Neural cell (in vitro differentiated cells): ENCODE results near the gene NME3. TPM values are rescaled to one million over a fixed set of nuclear protein-coding genes. Genes with fewer than 3 reads are reported as not detected.

Experiments
- H2AFZ ChIP-seq: fragments of 200-600, 300-800 bp; sonication (generic), shearing (Covaris generic); 2 replicates; pipeline ENCODE4 v1.6.0; 2014; ENCODE audit warnings: low read depth, mild to moderate bottlenecking, antibody characterized with exemption, low read length, moderate library complexity
- H3F3A ChIP-seq: fragments of 200-600 bp; shearing (Covaris generic); 2 replicates; pipeline ENCODE4 v1.6.1; 2016; ENCODE audit warnings: mild to moderate bottlenecking, moderate library complexity, mixed read lengths, antibody characterized with exemption, low read length; ENCODE audit not compliant: insufficient read depth, poor library complexity, severe bottlenecking
- H3K27ac ChIP-seq: fragments of 200-600, 300-800 bp; sonication (generic), shearing (Covaris generic); 2 replicates; pipeline ENCODE4 v1.5.1; 2014; ENCODE audit warnings: mild to moderate bottlenecking, low read length, moderate library complexity
- H3K27me3 ChIP-seq: fragments of 300-800, 200-600 bp; sonication (generic), shearing (Covaris generic); 2 replicates; pipeline ENCODE4 v1.6.0; 2014; ENCODE audit warnings: mild to moderate bottlenecking, low read depth, low read length, moderate library complexity; ENCODE audit not compliant: insufficient read depth
- H3K36me3 ChIP-seq: fragments of 300-800, 200-600 bp; sonication (generic), shearing (Covaris generic); 2 replicates; pipeline ENCODE4 v1.5.1; 2014; ENCODE audit warnings: mild to moderate bottlenecking, antibody characterized with exemption, low read length, moderate library complexity; ENCODE audit not compliant: insufficient read depth
- H3K4me2 ChIP-seq: fragments of 300-800, 200-600 bp; sonication (generic), shearing (Covaris generic); 2 replicates; pipeline ENCODE4 v1.6.0; 2014; ENCODE audit warnings: mild to moderate bottlenecking, low read length
- H3K4me3 ChIP-seq: fragments of 300-800, 200-600 bp; sonication (generic), shearing (Covaris generic); 2 replicates; pipeline ENCODE4 v1.5.1; 2014; ENCODE audit warnings: mild to moderate bottlenecking, low read length, moderate library complexity
- H3K79me2 ChIP-seq: fragments of 200-600 bp; shearing (Covaris generic); replicated peaks from 2 replicates; pipeline ENCODE4 v1.6.0; 2014; ENCODE audit warnings: mild to moderate bottlenecking, low read length, moderate library complexity; ENCODE audit not compliant: insufficient read depth
- H3K9ac ChIP-seq: fragments of 300-800, 200-600 bp; sonication (generic), shearing (Covaris generic); 2 replicates; pipeline ENCODE4 v1.6.1; 2016; ENCODE audit warnings: mild to moderate bottlenecking, low read length, mixed read lengths
- H3K9me2 ChIP-seq: fragments of 200-600 bp; shearing (Covaris generic); 2 replicates; pipeline ENCODE4 v1.6.1; 2016; ENCODE audit warnings: mild to moderate bottlenecking, low read length, mixed read lengths; ENCODE audit not compliant: insufficient read depth
- H3K9me3 ChIP-seq: fragments of 200-600, 300-800 bp; sonication (generic), shearing (Covaris generic); 2 replicates; pipeline ENCODE4 v1.6.1; 2016; ENCODE audit warnings: mild to moderate bottlenecking, mixed run types, low read length, moderate library complexity, mixed read lengths
- H4K20me1 ChIP-seq: fragments of 200-600 bp; shearing (Covaris generic); 2 replicates; pipeline ENCODE4 v1.6.1; 2016; ENCODE audit warnings: mild to moderate bottlenecking, mixed run types; ENCODE audit not compliant: insufficient read depth
- CTCF ChIP-seq: fragments of 450-650 bp; IDR thresholded peaks from 2 replicates; pipeline ENCODE4 v1.5.1; 2014; ENCODE audit warnings: antibody characterized with exemption, mild to moderate bottlenecking, moderate library complexity; ENCODE audit not compliant: poor library complexity, severe bottlenecking
- EP300 ChIP-seq: fragments of 450-650 bp; conservative IDR thresholded peaks from 2 replicates; pipeline ENCODE4 v1.6.1; 2014; ENCODE audit warnings: antibody characterized with exemption, mild to moderate bottlenecking, moderate library complexity; ENCODE audit not compliant: poor library complexity, severe bottlenecking
- EZH2 ChIP-seq: fragments of 200-600, 300-800 bp; shearing (Covaris generic), sonication (generic); IDR thresholded peaks from 2 replicates; pipeline ENCODE4 v1.6.1; 2014; ENCODE audit warnings: antibody characterized with exemption, low read length, borderline replicate concordance, mild to moderate bottlenecking; ENCODE audit not compliant: insufficient read depth, poor library complexity, severe bottlenecking
- MXI1 ChIP-seq: fragments of 450-650 bp; conservative IDR thresholded peaks from 2 replicates; pipeline ENCODE4 v1.6.1; 2014; ENCODE audit warnings: antibody characterized with exemption, mild to moderate bottlenecking; ENCODE audit not compliant: poor library complexity, severe bottlenecking
- POLR2AphosphoS5 ChIP-seq: IDR thresholded peaks from 2 replicates; pipeline ENCODE4 v1.6.1; 2012
- RAD21 ChIP-seq: fragments of 450-650 bp; conservative IDR thresholded peaks from 2 replicates; pipeline ENCODE4 v1.6.1; 2014; ENCODE audit warnings: antibody characterized with exemption, mild to moderate bottlenecking, moderate library complexity
- REST ChIP-seq: IDR thresholded peaks from 2 replicates; pipeline ENCODE4 v1.6.1; 2012; ENCODE audit warnings: borderline replicate concordance
- SMC3 ChIP-seq: fragments of 450-650 bp; conservative IDR thresholded peaks from 2 replicates; pipeline ENCODE4 v1.6.1; 2014; ENCODE audit warnings: antibody characterized with exemption, mild to moderate bottlenecking, moderate library complexity; ENCODE audit not compliant: poor library complexity
- TAF1 ChIP-seq: IDR thresholded peaks from 2 replicates; pipeline ENCODE4 v1.6.1; 2012; ENCODE audit warnings: low read depth
- polyA plus RNA-seq: library from polyadenylated mRNA; depleted of rRNA; stranded (reverse); fragments of >200 nt; gene quantifications from 2 replicates; pipeline ENCODE4 v1.2.3, GENCODE V29; 2014

Gene NME3
- polyA plus RNA-seq, 1 donor from 2014 or later = 102 TPM

DNA sequence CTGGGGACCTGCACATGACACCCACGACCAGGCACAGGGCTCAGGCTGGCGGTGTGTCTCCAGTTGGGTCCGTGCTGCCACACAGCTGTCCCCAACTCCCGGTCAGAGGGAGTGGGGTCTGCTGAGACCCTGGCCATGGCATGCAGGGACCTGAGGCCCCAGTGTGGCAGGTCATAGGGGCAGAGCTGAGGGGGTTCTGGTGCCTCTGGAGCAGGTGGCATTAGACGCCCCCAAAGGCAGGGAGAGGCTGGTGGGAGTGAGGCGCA lies 15.6 kb upstream of the NME3 start:
- H3K4me2 ChIP-seq = no peak overlapping the region
- H3K4me3 ChIP-seq = no peak overlapping the region
- no peak overlapping the region for H3K27ac ChIP-seq
- no peaks in the 10 kb centered on the region for H3F3A ChIP-seq
- H3K79me2 ChIP-seq = peaks cover 16% of the 10 kb centered on the region
- no peak overlapping the region for H2AFZ ChIP-seq
- no peak overlapping the region for H3K9ac ChIP-seq
- no peaks in the 10 kb centered on the region for H3K9me3 ChIP-seq
- H3K36me3 ChIP-seq = no peaks in the 10 kb centered on the region
- H4K20me1 ChIP-seq = no peaks in the 10 kb centered on the region
- H3K9me2 ChIP-seq = no peaks in the 10 kb centered on the region
- no peak for TF ChIP-seq EZH2
- TF ChIP-seq TAF1 = no peak
- TF ChIP-seq REST = no peak
- no peak for TF ChIP-seq EP300
- TF ChIP-seq POLR2AphosphoS5 = no peak
- TF ChIP-seq MXI1 = no peak
- no peak for TF ChIP-seq RAD21
- TF ChIP-seq CTCF = no peak
- TF ChIP-seq SMC3 = no peak
- no peaks in the 10 kb centered on the region for H3K27me3 ChIP-seq

- TF ChIP-seq MXI1 (no peak), RAD21 (no peak), EP300 (no peak), TAF1 (no peak), EZH2 (no peak), CTCF (no peak), POLR2AphosphoS5 (no peak), REST (no peak), SMC3 (no peak)
- H3K79me2 ChIP-seq = peaks cover 21% of the 10 kb centered on the region
- no peaks in the 10 kb centered on the region for H3K36me3 ChIP-seq
These were observed 15.1 kb upstream of the NME3 start for GRCh38 chr16:1786242-1787055.

More at GRCh38 chr16:1786242-1787055, 15.1 kb upstream of the NME3 start:
- no peak overlapping the region for H3K27ac ChIP-seq
- H3F3A ChIP-seq = no peaks in the 10 kb centered on the region
- H3K9me3 ChIP-seq = no peaks in the 10 kb centered on the region
- no peaks in the 10 kb centered on the region for H3K27me3 ChIP-seq
- H3K4me2 ChIP-seq = no peak overlapping the region
- H2AFZ ChIP-seq = no peak overlapping the region
- peaks cover under 1% of the 10 kb centered on the region for H4K20me1 ChIP-seq
- no peaks in the 10 kb centered on the region for H3K9me2 ChIP-seq
- H3K9ac ChIP-seq = no peak overlapping the region
- H3K4me3 ChIP-seq = no peak overlapping the region
